UCSD-AML1 (cell line): ENCODE results near the gene TCN2.
A peak's percentile ranks its signal among the peaks of the same experiment; 100 is the strongest.
"Not testable (repeated sequence)": the region's sequence is repeated elsewhere in the genome, so short reads cannot be mapped to it uniquely, and the experiment has no call there.

Source experiments
- DNase-seq: peaks from one replicate; lab custom pipeline; 2025; ENCODE audit not compliant: unreplicated experiment; lab: John Stamatoyannopoulos, UW

The TCN2 gene

GRCh38 chr22:30606455-30607299 is at the start of gene TCN2:
Gene TCN2 (plus strand): TSS chr22:30607174. CDS start chr22:30607332, 158 bp downstream.
- peak; percentile 57 for DNase-seq

GRCh38 chr22:30557243-30557642 is 49.7 kb upstream of the TCN2 start:
- no peak for DNase-seq

GRCh38 chr22:30559889-30560288 is 47.1 kb upstream of the TCN2 start:
- no peak for DNase-seq

- DNase-seq, result not testable (repeated sequence)
Measured at GRCh38 chr22:30560643-30561202, 46.3 kb upstream of the TCN2 start.

- no peak for DNase-seq
Measured at GRCh38 chr22:30561402-30562189, 45.4 kb upstream of the TCN2 start.

- no peak for DNase-seq
Measured at GRCh38 chr22:30562366-30562765, 44.6 kb upstream of the TCN2 start.

- no peak for DNase-seq
Measured at GRCh38 chr22:30564045-30564760, 42.8 kb upstream of the TCN2 start.

- DNase-seq, result no peak
Measured at GRCh38 chr22:30564761-30565119, 42.2 kb upstream of the TCN2 start.

GRCh38 chr22:30565341-30565740 is 41.6 kb upstream of the TCN2 start:
- DNase-seq, result no peak

- no peak for DNase-seq
Measured at GRCh38 chr22:30566125-30566524, 40.8 kb upstream of the TCN2 start.

GRCh38 chr22:30567277-30567676 is 39.7 kb upstream of the TCN2 start:
- DNase-seq, result not testable (repeated sequence)

- DNase-seq, result no peak
Measured at GRCh38 chr22:30568137-30568805, 38.7 kb upstream of the TCN2 start.

GRCh38 chr22:30569674-30570202 is 37.2 kb upstream of the TCN2 start:
- DNase-seq, result no peak

- DNase-seq, result no peak
Measured at GRCh38 chr22:30572210-30572609, 34.8 kb upstream of the TCN2 start.

GRCh38 chr22:30572840-30573593 is 34.0 kb upstream of the TCN2 start:
- no peak for DNase-seq

GRCh38 chr22:30573594-30574094 is 33.3 kb upstream of the TCN2 start:
- DNase-seq, result no peak

- no peak for DNase-seq
Measured at GRCh38 chr22:30574095-30574981, 32.6 kb upstream of the TCN2 start, which contains the start of gene GAL3ST1. Gene GAL3ST1 (minus strand): TSS chr22:30574665. CDS start chr22:30557392, 17,273 bp downstream.

- DNase-seq, result no peak
Measured at GRCh38 chr22:30574997-30575671, 31.8 kb upstream of the TCN2 start.
